GM23248 (cell line): ENCODE results near the gene ZNF8. TPM values are rescaled to one million over a fixed set of nuclear protein-coding genes. Genes with fewer than 3 reads are reported as not detected.

Source experiments
- DNase-seq: peaks from one replicate; pipeline ENCODE4 v3.0.0-alpha.2; 2015
- H2AFZ ChIP-seq: fragments of 200-600 bp; sonication (generic); 2 replicates; pipeline ENCODE4 v1.6.1; 2016; ENCODE audit warnings: antibody characterized with exemption
- H3F3A ChIP-seq: fragments of 200-600 bp; sonication (generic); 2 replicates; pipeline ENCODE4 v1.6.1; 2016; ENCODE audit warnings: mild to moderate bottlenecking, antibody characterized with exemption, mixed run types; ENCODE audit not compliant: insufficient read depth
- H3K27ac ChIP-seq: fragments of 200-600 bp; sonication (generic); 2 replicates; pipeline ENCODE4 v1.5.1; 2016; ENCODE audit warnings: mild to moderate bottlenecking
- H3K27me3 ChIP-seq: fragments of 200-600 bp; sonication (generic); replicated peaks from 2 replicates; pipeline ENCODE4 v1.6.1; 2016; ENCODE audit warnings: mild to moderate bottlenecking; ENCODE audit not compliant: insufficient read depth
- H3K36me3 ChIP-seq: fragments of 200-600 bp; sonication (generic); 2 replicates; pipeline ENCODE4 v1.6.1; 2016; ENCODE audit warnings: low read depth, mild to moderate bottlenecking
- H3K4me1 ChIP-seq: fragments of 200-600 bp; sonication (generic); 2 replicates; pipeline ENCODE4 v1.6.1; 2016; ENCODE audit warnings: mild to moderate bottlenecking; ENCODE audit not compliant: insufficient read depth
- H3K4me2 ChIP-seq: fragments of 200-600 bp; sonication (generic); one replicate; pipeline ENCODE4 v1.6.1; 2016; ENCODE audit warnings: mild to moderate bottlenecking; ENCODE audit not compliant: unreplicated experiment
- H3K4me3 ChIP-seq: fragments of 200-600 bp; sonication (generic); 2 replicates; pipeline ENCODE4 v1.5.1; 2016; ENCODE audit warnings: mild to moderate bottlenecking
- H3K79me2 ChIP-seq: fragments of 200-600 bp; sonication (generic); 2 replicates; pipeline ENCODE4 v1.6.1; 2016; ENCODE audit warnings: mild to moderate bottlenecking; ENCODE audit not compliant: insufficient read depth
- H3K9ac ChIP-seq: fragments of 200-600 bp; sonication (generic); 2 replicates; pipeline ENCODE4 v1.6.1; 2016; ENCODE audit warnings: mild to moderate bottlenecking
- H3K9me2 ChIP-seq: fragments of 200-600 bp; sonication (generic); 2 replicates; pipeline ENCODE4 v1.6.1; 2016; ENCODE audit warnings: mixed run types, mild to moderate bottlenecking, moderate library complexity; ENCODE audit not compliant: insufficient read depth
- H3K9me3 ChIP-seq: fragments of 200-600 bp; sonication (generic); one replicate; pipeline ENCODE4 v1.6.1; 2017; ENCODE audit warnings: low read depth
- H4K20me1 ChIP-seq: fragments of 200-600 bp; sonication (generic); 2 replicates; pipeline ENCODE4 v1.6.0; 2016; ENCODE audit not compliant: insufficient read depth
- EZH2 ChIP-seq: fragments of 200-600 bp; sonication (generic); IDR thresholded peaks from 2 replicates; pipeline ENCODE4 v1.6.1; 2018; ENCODE audit warnings: antibody characterized with exemption, mild to moderate bottlenecking; ENCODE audit not compliant: insufficient read depth, poor library complexity, severe bottlenecking
- EZH2phosphoT487 ChIP-seq: fragments of 200-600 bp; sonication (generic); IDR thresholded peaks from 2 replicates; pipeline ENCODE4 v1.6.1; 2018; ENCODE audit warnings: antibody characterized with exemption, moderate library complexity, mild to moderate bottlenecking, low read depth; ENCODE audit not compliant: insufficient read depth
- WGBS, 2 experiments: methylation state at CpG; one replicate each; pipeline ENCODE4 v1.1.6; 2015 to 2017; ENCODE audit warnings: low lambda C conversion rate in 2 of 2, low coverage in 1 of 2; ENCODE audit errors: missing lambda C conversion rate in 2 of 2; 5-methylcytosine and 5-hydroxymethylcytosine counted together
- in situ Hi-C: fragments of 300-500 bp; cut with MboI; formaldehyde crosslinking; loops from 2 replicates; pipeline ENCODE4 v1.15.0; 2020
- polyA plus RNA-seq: library from polyadenylated mRNA; unstranded; fragments of >200 nt; fragmentation: Nextera tagmentation; extraction: Ambion mirVana; gene quantifications from 2 replicates; pipeline ENCODE4 v1.2.1, GENCODE V29; 2016
- total RNA-seq: library from RNA; depleted of rRNA; stranded (reverse); fragments of >200 nt; shearing (Covaris generic); gene quantifications from 2 replicates; pipeline ENCODE4 v1.2.3, GENCODE V29; 2014

The ZNF8 gene
- total and polyA plus RNA-seq, 2 experiments from 2014 or later, result 1.1 to 5.7 TPM

DNA sequence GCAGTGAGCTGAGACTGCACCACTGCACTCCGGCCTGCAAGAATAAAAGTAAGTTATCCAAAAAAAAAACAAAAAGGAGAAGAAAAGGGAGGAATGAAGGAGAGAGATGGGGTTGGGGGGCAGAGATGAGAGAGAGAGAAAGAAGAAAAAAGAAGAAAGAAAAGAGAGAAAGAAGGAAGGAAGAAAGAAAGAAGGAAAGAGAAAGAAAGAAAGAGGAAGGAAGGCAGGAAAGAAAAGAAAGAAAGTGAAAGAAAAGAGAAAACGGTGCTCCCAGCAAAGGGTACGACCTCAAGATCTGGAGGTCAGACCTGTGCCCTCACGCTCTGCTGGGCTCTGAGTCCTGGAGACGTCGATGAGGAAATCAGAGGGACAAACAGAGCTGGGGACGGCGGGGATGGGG is 70.8 kb downstream of the ZNF8 start:
- H3K36me3 ChIP-seq, result no peaks in the 10 kb centered on the region
- no peak overlapping the region for H3K4me2 ChIP-seq
- H3K79me2 ChIP-seq, result peaks cover 43% of the 10 kb centered on the region
- no peak for DNase-seq
- H3K9ac ChIP-seq, result no peak overlapping the region
- in situ Hi-C loops, result no loop called here
- H4K20me1 ChIP-seq, result no peaks in the 10 kb centered on the region
- no peak overlapping the region for H3K27ac ChIP-seq
- no peak overlapping the region for H2AFZ ChIP-seq
- no peaks in the 10 kb centered on the region for H3K9me2 ChIP-seq
- no peaks in the 10 kb centered on the region for H3K27me3 ChIP-seq
- H3K4me1 ChIP-seq, result peaks cover 4% of the 10 kb centered on the region; the same call in 1 of the 2 replicates
- H3F3A ChIP-seq, result peaks cover 11% of the 10 kb centered on the region; the same call in 1 of the 2 replicates
- 74 to 84% methylated on average over 8 of the region's 8 CpGs for WGBS, 2 experiments
- no peak for TF ChIP-seq EZH2phosphoT487
- no peak overlapping the region for H3K4me3 ChIP-seq
- H3K9me3 ChIP-seq, result no peaks in the 10 kb centered on the region

DNA sequence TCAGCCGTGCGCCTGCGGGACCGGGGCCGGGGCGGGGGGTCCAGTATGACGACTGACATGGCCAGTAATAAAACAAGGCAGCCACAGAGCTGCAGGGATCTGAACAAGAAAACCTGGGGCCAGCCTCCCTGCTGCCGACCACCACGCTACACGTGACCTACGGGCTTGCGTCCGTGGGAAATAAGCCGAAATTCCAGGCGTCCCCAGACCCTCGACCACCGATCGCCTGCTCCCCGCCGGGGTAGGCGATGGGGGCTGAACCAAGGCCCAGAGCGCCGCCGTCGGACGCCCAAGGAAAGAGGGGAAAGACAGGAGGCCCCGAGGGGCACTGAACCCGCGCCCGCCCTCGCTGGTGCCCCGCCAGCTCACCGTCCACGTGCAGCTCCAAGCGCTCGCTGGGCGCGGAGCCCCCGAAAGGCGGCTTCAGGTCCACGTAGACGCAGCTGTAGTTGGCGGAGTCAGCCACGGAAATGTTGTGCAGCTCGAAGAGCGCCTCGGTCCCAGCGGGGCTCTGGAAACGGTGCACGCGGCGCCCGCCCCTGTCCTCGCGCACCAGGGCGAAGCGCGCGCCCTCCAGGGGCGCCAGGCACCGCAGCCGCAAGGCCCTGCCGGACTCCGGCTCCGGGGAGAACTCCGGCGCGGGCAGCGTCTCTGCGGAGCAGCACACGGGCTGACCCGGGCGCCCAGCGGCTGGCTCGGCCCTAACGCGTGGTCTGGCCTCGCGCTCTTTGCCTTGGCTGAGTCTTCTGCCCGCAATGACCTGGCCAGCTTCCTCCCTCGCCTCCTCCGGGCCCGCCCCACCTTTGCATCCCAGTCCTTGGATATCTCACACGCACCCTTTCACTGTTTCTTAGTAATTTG is 71.5 kb downstream of the ZNF8 start:
- Histone ChIP-seq H3K27ac (no peak overlapping the region), H3K9ac (no peak overlapping the region), H3K4me2 (no peak overlapping the region), H3F3A (peaks cover 16% of the 10 kb centered on the region; the same call in 1 of the 2 replicates), H3K79me2 (peaks cover 37% of the 10 kb centered on the region), H2AFZ (no peak overlapping the region), H4K20me1 (no peaks in the 10 kb centered on the region), H3K36me3 (no peaks in the 10 kb centered on the region), H3K4me1 (peaks cover 4% of the 10 kb centered on the region; the same call in 1 of the 2 replicates), H3K9me2 (no peaks in the 10 kb centered on the region), H3K27me3 (no peaks in the 10 kb centered on the region), H3K4me3 (no peak overlapping the region), H3K9me3 (no peaks in the 10 kb centered on the region)
- in situ Hi-C loops, result no loop called here
- 80 to 84% methylated on average over 69 to 78 of the region's 84 CpGs for WGBS, 2 experiments
- no peak for DNase-seq
- TF ChIP-seq EZH2, result no peak
- no peak for TF ChIP-seq EZH2phosphoT487

DNA sequence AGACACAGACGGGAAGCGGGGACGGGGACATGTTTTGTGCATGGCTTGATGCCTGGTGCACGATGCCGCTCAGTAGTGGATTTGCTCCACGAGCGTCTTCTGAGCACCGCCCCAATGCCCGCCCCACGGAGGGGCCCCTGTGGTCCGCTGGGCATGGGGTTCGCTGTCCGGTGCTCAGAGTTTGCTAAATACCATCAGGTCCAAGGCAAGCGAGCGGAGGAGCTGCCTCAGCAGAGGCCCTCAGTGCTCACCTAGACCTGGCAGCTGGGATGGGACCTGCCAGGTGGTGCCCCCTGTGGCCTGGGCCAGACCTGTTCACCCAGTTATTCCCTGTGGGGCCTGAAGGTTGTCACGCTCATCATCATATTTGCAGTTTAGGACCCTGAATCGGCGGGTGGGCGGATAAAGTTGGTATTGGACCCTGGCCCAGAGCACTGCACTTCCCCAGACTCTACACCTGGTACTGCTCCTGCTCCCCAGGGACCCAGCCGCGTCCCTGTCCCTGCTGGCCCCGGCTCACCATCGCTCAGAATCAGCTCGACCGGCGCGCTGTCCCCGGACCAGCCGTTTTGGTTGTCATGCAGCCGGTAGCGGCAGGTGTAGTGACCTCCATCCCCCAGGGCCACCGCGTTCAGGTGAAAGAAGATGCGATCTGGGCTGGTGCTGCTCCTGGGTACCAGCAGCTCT is 72.3 kb downstream of the ZNF8 start:
- Histone ChIP-seq H3K4me1 (no peaks in the 10 kb centered on the region; the same call in 1 of the 2 replicates), H3F3A (peaks cover 10% of the 10 kb centered on the region; the same call in 1 of the 2 replicates), H3K9me2 (no peaks in the 10 kb centered on the region), H3K4me3 (no peak overlapping the region), H2AFZ (no peak overlapping the region), H3K9me3 (no peaks in the 10 kb centered on the region), H3K27me3 (no peaks in the 10 kb centered on the region), H4K20me1 (no peaks in the 10 kb centered on the region), H3K79me2 (peaks cover 31% of the 10 kb centered on the region), H3K4me2 (no peak overlapping the region), H3K9ac (no peak overlapping the region), H3K36me3 (no peaks in the 10 kb centered on the region), H3K27ac (no peak overlapping the region)
- DNase-seq, result no peak
- WGBS, 2 experiments, result 82 to 86% methylated on average over 34 of the region's 34 CpGs
- no peak for TF ChIP-seq EZH2phosphoT487
- no peak for TF ChIP-seq EZH2
- in situ Hi-C loops, result no loop called here

DNA sequence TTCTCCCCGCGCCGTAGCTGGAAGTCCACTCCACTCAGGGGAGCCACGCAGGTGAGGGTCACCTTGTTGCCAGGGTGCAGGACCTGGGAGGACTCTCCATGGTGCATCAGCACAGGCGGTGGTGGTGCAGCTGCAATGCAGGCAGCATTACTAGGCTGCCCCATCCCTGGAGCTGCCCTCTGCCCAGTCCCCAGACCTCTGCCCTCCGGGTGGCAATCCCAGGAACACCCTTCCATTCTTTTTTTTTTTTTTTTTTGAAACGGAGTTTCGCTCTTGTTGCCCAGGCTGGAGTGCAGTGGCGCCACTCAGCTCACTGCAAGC is 72.8 kb downstream of the ZNF8 start:
- Histone ChIP-seq H3K4me1 (no peaks in the 10 kb centered on the region; the same call in 1 of the 2 replicates), H3K9me3 (no peaks in the 10 kb centered on the region), H3K9ac (no peak overlapping the region), H3F3A (peaks cover 9% of the 10 kb centered on the region; the same call in 1 of the 2 replicates), H3K4me3 (no peak overlapping the region), H3K27ac (no peak overlapping the region), H3K4me2 (no peak overlapping the region), H2AFZ (no peak overlapping the region), H3K36me3 (no peaks in the 10 kb centered on the region), H3K79me2 (peaks cover 29% of the 10 kb centered on the region), H4K20me1 (no peaks in the 10 kb centered on the region), H3K9me2 (no peaks in the 10 kb centered on the region), H3K27me3 (no peaks in the 10 kb centered on the region)
- in situ Hi-C loops, result no loop called here
- WGBS, 2 experiments, result 74 to 78% methylated on average over 9 of the region's 9 CpGs
- no peak for DNase-seq
- TF ChIP-seq EZH2phosphoT487, result no peak
- TF ChIP-seq EZH2, result no peak
